GM19043 (cell line): Measurements from ENCODE around the gene MYL6.

ENCODE experiments used
- ATAC-seq: cut with Tn5 transposase; IDR thresholded peaks from one replicate; pipeline ENCODE4 v1.9.1; 2021; ENCODE audit warnings: low read depth; ENCODE audit not compliant: unreplicated experiment

MYL6 gene

DNA sequence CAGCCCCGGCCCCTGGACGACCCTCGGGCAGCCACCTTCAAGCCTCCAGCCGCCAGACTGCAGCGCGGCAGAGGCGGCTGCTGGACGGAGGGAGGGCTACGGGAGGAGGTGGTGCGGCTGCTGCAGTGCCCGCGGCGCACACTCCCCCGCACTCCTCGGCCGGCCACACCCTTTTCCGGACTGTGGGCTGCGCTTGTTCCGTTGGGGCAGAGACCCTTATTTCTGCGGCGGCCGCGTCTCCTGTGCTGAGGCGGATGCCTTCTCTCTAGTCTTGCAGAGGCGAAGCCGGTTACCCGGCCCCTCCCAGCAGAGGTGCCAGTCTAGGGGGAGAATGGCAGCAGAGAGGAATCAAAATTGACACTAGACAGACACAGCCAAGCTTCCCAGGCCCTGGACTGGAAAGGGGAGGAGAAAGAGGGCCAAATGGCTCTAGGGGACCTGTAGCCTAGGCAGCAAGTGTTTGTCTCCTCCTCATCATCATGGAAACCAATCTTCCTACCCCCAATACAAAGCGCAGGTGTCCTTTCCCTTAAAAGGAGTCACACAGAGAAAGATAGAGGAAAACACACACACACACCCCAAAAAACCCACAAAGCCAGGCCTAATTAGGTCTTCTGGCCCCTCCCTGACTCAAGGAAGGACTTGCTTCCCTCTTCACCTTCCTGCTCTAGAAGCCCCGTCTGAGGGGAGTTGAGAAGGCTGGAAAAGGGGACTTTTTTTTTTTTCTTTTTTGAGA lies 28.8 kb upstream of the MYL6 start:
- no peak for ATAC-seq

DNA sequence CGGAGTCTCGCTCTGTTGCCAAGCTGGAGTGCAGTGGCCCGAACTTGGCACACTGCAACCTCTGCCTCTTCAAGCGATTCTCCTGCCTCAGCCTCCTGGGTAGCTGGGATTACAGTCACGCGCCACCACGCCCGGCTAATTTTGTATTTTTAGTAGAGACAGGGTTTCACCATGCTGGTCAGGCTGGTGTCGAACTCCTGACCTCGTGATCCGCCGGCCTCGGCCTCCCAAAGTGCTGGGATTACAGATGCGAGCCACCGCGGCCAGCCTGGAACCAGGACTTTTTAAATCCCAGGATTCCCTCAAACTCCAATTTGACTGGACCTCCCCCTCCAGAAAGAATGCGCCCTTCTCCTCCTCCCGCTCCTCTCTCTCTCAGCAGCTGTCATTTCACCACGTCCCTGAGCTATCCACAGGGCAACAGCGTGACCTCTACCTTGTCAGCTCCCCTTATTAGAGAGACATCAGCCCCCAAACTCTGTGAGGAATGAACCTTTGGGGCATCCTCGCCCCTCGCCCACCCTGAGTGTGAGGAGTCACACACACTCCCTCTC lies 28.1 kb upstream of the MYL6 start:
- no peak for ATAC-seq

DNA sequence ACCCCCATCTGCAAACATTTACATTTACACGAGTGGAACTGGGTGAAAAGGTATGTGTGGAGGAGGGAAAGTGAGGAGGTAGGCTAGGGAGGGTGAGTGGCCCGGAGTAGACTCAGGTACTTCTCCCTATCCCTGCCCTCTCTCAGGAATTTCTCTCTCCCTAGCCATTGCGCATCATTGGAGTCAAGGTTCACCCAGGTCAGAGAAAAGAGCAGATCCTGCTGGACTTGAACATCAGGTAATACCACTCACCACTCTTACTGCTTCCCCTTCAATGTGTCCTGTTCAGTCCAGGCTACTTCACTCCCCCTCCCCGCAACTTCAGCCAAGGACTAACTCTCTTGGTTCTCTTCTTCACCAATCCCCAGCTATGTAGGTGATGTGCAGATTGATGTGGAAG lies 27.3 kb upstream of the MYL6 start:
- ATAC-seq = no peak

GRCh38 chr12:56134897-56135296 lies 23.3 kb upstream of the MYL6 start:
- no peak for ATAC-seq

DNA sequence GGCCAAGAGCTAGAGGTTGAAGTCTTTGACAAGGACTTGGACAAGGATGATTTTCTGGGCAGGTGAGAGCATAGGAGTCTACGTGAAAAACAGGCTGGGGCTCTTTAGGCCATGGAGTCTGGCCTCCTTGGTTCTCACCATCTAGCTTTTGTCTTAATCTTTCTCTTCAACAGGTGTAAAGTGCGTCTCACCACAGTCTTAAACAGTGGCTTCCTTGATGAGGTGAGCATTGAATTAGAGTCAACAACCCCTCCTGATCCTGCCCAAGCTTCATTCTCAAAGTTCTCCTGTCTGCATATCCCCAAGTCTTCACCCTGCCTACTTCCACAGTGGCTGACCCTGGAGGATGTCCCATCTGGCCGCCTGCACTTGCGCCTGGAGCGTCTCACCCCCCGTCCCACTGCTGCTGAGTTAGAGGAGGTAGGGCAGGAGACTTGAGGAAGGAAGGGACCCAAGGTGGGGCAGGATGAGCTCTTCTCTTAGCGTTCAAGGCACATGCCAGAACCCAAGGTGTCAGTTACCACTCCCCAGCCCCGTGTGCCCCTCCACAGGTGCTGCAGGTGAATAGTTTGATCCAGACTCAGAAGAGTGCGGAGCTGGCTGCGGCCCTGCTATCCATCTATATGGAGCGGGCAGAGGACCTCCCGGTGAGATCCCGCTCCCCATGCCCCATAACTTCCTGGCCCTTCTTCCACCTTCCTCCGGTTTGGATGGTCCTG lies 20.1 kb upstream of the MYL6 start:
- ATAC-seq = no peak

GRCh38 chr12:56141946-56142784 lies 16.0 kb upstream of the MYL6 start:
- ATAC-seq = no peak

DNA sequence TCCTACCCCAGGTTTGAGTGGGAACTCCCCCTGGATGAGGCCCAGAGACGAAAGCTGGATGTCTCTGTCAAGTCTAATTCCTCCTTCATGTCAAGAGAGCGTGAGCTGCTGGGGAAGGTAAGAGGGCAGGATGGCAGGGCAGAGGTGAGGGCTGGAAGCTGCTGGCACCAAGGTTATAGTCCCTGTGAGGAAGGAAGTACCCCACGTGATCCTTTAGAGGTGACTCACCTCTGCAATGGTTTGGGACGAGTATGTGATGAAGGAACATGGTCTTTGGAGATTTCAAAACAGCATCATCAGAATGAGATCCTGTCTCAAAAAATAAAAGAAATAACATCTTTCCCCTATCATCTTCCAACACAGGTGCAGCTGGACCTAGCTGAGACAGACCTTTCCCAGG lies 14.9 kb upstream of the MYL6 start:
- ATAC-seq = no peak

- ATAC-seq = no peak
Observed at GRCh38 chr12:56143870-56144269, 14.3 kb upstream of the MYL6 start.

DNA sequence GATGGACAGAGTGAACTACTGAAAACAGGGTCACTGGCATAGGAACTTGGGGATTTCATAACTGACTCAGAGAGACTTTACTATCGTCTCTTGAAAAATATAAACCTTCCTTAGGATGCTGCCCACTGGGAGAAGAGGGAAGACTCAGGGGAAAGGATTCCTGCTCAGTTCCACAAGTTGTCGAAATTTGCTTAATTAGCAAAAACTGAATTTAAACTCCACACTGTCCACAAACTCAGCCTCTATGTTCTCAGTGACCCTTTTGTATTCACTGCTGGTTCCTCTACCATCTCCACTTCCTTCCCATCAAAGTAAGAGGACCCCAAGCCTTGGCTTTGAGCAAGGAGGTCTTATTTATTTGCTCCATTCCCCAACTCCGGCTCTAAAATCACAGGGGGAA lies 12.9 kb upstream of the MYL6 start:
- no peak for ATAC-seq

- ATAC-seq = no peak
Observed at GRCh38 chr12:56146492-56147460, 11.4 kb upstream of the MYL6 start.

GRCh38 chr12:56150563-56150962 lies 7.6 kb upstream of the MYL6 start:
- ATAC-seq = no peak

DNA sequence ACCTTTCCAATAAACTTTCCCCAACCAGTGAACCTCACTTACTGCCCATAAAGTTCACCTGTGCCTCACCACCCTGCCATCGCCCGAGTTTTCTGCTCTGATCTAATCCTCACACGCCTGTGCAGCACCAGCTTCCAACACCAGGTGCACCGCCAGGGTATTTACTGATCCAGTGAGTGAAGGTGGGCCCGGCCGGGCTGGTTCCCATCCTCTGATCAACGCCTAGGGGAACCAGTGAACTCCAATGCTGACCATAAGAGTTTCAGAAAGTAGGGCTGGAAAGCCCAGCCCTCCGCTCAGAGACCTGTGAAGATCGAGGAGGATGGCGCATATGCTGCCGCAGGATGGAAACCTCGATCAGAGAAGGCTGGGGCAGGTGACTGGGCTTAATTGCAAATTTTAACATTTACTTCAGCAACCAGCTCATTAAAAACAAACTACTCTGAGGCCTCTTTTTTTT lies 6.5 kb upstream of the MYL6 start:
- ATAC-seq = peak; percentile 49

DNA sequence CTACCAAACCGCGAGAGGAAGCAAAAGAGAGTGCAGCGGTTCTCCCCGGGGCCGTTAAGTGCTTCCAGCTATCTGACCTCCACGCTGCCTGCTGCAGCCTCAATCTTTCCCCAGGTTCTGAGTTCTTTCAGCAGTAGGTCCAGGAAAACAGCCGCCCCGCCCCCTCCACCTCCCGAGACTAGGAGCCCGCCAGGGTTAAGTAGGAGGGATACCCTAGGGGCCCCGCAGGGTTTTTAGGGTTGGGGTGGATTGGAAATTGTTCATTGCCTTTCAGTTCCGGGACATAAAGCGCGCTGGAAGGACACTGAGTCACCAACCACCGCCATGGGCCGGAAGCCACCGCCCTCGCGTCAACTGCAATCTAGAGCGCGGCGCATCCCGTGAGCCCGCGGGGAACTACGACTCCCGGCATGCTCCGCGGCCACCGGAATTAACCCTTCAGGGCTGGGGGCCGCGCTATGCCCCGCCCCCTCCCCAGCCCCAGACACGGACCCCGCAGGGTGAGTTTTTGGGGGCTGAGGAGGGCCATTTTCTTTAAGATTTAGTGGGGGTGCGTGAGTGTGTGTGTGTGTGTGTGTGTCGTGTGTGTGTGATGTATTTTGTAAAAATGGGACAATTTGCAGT lies 5.9 kb upstream of the MYL6 start, which contains the start of gene MYL6B:
Gene MYL6B, plus strand, starts transcription at position 456 of the 624 bp plus-strand sequence. CDS start 1,332 bp downstream, outside the sequence.
- peak; percentile 84 for ATAC-seq

DNA sequence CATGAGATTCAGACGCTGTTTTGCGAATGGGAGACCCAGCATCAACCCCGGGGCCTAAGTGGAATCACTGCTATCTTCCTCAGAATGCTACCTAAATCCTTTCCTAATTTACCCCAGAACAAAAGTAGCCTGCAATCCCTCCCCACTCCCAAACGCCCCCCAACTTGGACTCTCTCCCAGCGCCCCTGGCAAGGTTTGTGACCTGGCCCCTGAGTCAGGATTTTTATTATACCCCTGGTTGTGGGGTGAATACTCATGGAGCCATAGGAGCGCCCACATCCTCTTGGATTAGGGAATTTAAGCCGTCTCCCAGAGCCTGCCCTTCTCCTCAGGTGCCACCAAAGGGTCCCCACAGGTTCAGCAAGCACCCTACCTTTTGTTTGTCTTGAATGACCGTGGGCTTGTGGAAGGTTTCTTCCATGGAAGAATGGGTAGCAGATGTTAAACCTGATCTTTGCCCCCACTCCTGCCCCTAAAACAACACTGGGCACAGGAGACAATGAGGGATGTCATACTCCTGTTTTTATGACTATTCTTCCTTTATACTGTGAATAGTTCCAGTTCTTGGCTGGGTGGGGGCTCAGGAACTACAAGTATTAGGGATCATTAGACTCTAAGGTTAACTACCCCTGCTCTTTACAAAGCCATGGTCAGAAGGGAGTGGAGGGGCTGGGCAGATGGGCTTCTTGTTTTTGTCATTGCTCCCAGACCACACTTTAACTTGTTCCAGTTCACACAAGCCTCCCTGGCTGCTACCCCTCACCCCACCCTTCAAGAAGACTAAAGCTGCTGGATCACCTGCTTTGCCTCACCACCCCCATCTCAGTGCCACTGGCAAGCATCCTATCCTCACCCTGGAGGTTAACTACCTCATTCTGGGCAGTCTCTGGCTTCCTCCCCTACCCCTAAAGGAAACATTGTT lies 5.1 kb upstream of the MYL6 start:
- no peak for ATAC-seq

DNA sequence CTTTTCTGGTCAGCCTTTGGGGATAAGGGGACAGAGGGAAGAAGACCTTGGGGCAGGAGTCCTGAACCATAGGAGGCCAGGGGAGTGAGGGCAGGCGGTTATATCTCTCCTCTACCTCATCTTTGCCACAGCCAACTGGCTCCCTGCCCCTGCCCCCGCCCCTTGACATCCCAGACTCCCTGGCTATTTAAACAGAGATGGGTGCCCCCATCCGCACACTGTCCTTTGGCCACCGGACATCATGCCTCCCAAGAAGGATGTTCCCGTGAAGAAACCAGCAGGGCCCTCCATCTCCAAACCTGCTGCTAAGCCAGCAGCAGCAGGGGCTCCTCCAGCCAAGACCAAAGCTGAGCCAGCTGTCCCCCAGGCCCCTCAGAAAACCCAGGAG lies 4.5 kb upstream of the MYL6 start:
- ATAC-seq = no peak

GRCh38 chr12:56154246-56154771 lies 3.9 kb upstream of the MYL6 start:
- no peak for ATAC-seq

- ATAC-seq = no peak
Observed at GRCh38 chr12:56154818-56155217, 3.3 kb upstream of the MYL6 start.

DNA sequence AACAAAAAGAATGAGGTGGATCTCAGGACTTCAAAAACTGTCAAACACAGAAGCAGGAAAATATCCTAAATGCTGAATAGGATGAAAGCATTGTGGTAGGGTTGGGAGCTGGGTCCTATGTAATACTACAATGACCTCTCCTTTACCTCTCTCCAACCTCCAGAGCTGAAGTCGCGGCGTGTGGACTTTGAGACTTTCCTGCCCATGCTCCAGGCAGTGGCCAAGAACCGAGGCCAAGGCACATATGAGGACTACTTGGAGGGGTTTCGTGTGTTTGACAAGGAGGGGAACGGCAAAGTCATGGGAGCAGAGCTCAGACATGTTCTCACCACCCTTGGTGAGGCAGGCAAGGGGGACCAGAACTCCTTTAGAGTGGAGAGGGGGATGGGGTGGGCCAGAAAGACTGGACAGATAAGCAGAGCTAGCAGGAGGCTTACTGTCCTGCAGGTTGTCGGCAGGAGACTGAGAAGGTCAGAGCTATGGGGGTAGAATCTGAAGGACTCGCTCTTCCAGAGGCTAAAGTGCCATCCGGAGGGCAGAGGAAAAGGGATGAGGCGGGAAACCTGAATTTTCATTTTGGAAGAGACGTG lies 2.8 kb upstream of the MYL6 start:
- no peak for ATAC-seq
